ENCODE results near the gene CRYBA1. TPM values are rescaled to one million over a fixed set of nuclear protein-coding genes. Genes with fewer than 3 reads are reported as not detected.
A peak's percentile ranks its signal among the peaks of the same experiment; 100 is the strongest.

The CRYBA1 gene
- total and polyA plus RNA-seq, 2 of the 8 experiments (the other 6 are each of a cell fraction or from before 2014, with no cell fraction given) = not detected

DNA sequence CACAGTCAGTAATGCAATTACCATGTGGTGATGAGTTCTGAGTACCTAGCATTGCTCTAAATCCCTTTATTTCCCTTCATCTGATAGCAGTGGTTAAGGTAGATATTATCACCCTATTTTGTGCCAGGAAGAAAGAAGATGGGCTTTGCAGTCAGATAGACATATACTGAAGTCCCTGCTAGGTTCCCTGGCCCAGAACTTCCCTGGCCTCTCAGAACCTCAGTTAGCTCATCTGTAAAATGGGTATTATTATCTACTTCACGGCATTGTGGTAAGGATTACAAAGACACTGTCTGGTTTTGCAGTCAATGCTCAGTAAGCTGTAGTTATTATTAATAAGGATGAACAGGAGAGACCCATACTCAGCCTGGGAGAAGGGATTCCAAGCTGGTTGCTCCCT lies 4.6 kb upstream of the CRYBA1 start:
- no peaks in the 10 kb centered on the region for H3K79me2 ChIP-seq (ENCODE audit: control insufficient read depth in 1 of 2, insufficient read depth in 2 of 2, low read length in 2 of 2)
- no peak overlapping the region for H2BK15ac ChIP-seq (ENCODE audit: low read length)
- FAIRE-seq (no peak), DNase-seq (ENCODE audit: low read depth in 1 of 2, low spot score in 2 of 2) (no peak)
- H3K4me3 ChIP-seq (ENCODE audit: extremely low read depth in 1 of 4, insufficient read depth in 2 of 4, low read depth in 3 of 4, low read length in 4 of 4) = no peak overlapping the region
- no peak overlapping the region for H4K91ac ChIP-seq (replicated peaks; ENCODE audit: insufficient read length, low read length)
- no peak overlapping the region for H3K23ac ChIP-seq (ENCODE audit: insufficient read length)
- no peak overlapping the region for H2AFZ ChIP-seq (ENCODE audit: low read length)
- peaks cover 7 to 13% (median 10%) of the 10 kb centered on the region in 4 experiments; a peak in 6 of 7 replicates for H3K4me1 ChIP-seq (replicated peaks in 1 of 4; ENCODE audit: control insufficient read depth in 3 of 4, insufficient read depth in 4 of 4, low read length in 3 of 4)
- H3K4me2 ChIP-seq (ENCODE audit: insufficient read depth in 1 of 2, low read depth in 2 of 2, low read length in 2 of 2) = no peak overlapping the region
- WGBS, 2 experiments (ENCODE audit: extremely low coverage in 1 of 2, insufficient coverage in 1 of 2, insufficient read length in 1 of 2, insufficient replicate concordance in 2 of 2, low coverage in 1 of 2, low lambda C conversion rate in 2 of 2, missing lambda C conversion rate in 1 of 2) = 100% methylated on average over 1 of the region's 1 CpG; no CpG with 5 or more reads in 1 of the 2 experiments
- H2AK5ac ChIP-seq (ENCODE audit: low read depth, low read length) = no peak overlapping the region
- no peak overlapping the region for H2BK20ac ChIP-seq (ENCODE audit: low read length)
- no peak overlapping the region for H4K5ac ChIP-seq (ENCODE audit: insufficient read length, low read depth, low read length)
- H2BK5ac ChIP-seq (ENCODE audit: low read depth, low read length) = no peak overlapping the region
- TF ChIP-seq HDAC2 (IDR thresholded peaks at IDR 0.05; ENCODE audit: borderline replicate concordance in 1 of 2, low read depth in 2 of 2, low read length in 2 of 2) (peak in 1 of 2 experiments; percentile 70; a peak in 1 of 4 replicates), KDM1A (IDR thresholded peaks at IDR 0.05; ENCODE audit: borderline replicate concordance, low read length) (peak; percentile 92), JUN (IDR thresholded peaks at IDR 0.05; ENCODE audit: low read depth, low read length) (no peak)
- no peak overlapping the region for H2BK12ac ChIP-seq (ENCODE audit: low read depth, low read length)
- no peak overlapping the region for H4K8ac ChIP-seq (ENCODE audit: extremely low read depth, insufficient read depth, low read length)
- CTCF ChIA-PET (ENCODE audit: partially characterized antibody) = interaction anchor here (0.9 to 5.1 kb wide), 10 partner anchors 9 to 119 kb away, joined by 3 to 34 read pairs (median 6); partner anchors contain the start of gene MYO18A
- no peak overlapping the region for H2BK120ac ChIP-seq (replicated peaks; ENCODE audit: low read depth, low read length)
- H3K18ac ChIP-seq (ENCODE audit: extremely low read depth, low read length) = no peak overlapping the region
- H3K14ac ChIP-seq (ENCODE audit: insufficient read length) = no peak overlapping the region
- H3K23me2 ChIP-seq (ENCODE audit: low read depth, low read length) = no peaks in the 10 kb centered on the region
- no peak overlapping the region for H3K56ac ChIP-seq (replicated peaks; ENCODE audit: insufficient read length, low read depth, low read length)
- H3K27ac ChIP-seq (ENCODE audit: low read depth, low read length) = no peak overlapping the region
- no peaks in the 10 kb centered on the region for H4K20me1 ChIP-seq (replicated peaks in 1 of 2; ENCODE audit: control insufficient read depth in 1 of 2, insufficient read depth in 2 of 2, low read length in 2 of 2)
- H3K79me1 ChIP-seq (ENCODE audit: low read depth, low read length) = no peaks in the 10 kb centered on the region
- no peaks in the 10 kb centered on the region for H3K9me3 ChIP-seq (ENCODE audit: insufficient read depth in 2 of 2, low read depth in 1 of 2, low read length in 1 of 2)
- H3K9ac ChIP-seq (replicated peaks in 1 of 4; ENCODE audit: extremely low read depth in 1 of 4, low read depth in 3 of 4, low read length in 3 of 4) = no peak overlapping the region
- H3K4ac ChIP-seq (replicated peaks; ENCODE audit: insufficient read length, low read depth, low read length) = no peak overlapping the region
- no peaks in the 10 kb centered on the region for H3K36me3 ChIP-seq (ENCODE audit: control insufficient read depth in 2 of 4, insufficient read depth in 4 of 4, low read length in 3 of 4)
- POLR2A ChIA-PET (ENCODE audit: partially characterized antibody) = interaction anchor here (0.6 to 1.1 kb wide), 3 partner anchors 15 to 52 kb away, joined by 3 to 4 read pairs (median 3); partner anchors contain the start of gene NUFIP2
- H3K27me3 ChIP-seq (replicated peaks in 1 of 4; ENCODE audit: control insufficient read depth in 3 of 4, extremely low read depth in 1 of 4, insufficient read depth in 3 of 4, low read length in 3 of 4) = no peaks in the 10 kb centered on the region; a peak in 1 of 7 replicates
